Fibroblast of lung (primary cell): ENCODE results near the gene CYP2C18. TPM values are rescaled to one million over a fixed set of nuclear protein-coding genes. Genes with fewer than 3 reads are reported as not detected.

Source experiments
- DNase-seq, 2 donors: peaks; one replicate each; pipeline versions ENCODE4 v3.0.0 to v3.0.0-alpha.2; 2010; ENCODE audit warnings: low read depth in 2 of 2
- H2AFZ ChIP-seq: 2 replicates; pipeline ENCODE4 v1.5.1; 2012; ENCODE audit warnings: low read length, control low read depth, inconsistent platforms
- H3K27ac ChIP-seq: 2 replicates; pipeline ENCODE4 v1.5.1; 2011; ENCODE audit warnings: low read length, control low read depth; ENCODE audit not compliant: insufficient read depth
- H3K27me3 ChIP-seq: 2 replicates; pipeline ENCODE4 v1.5.1; 2011; ENCODE audit warnings: mild to moderate bottlenecking, low read length; ENCODE audit not compliant: control insufficient read depth, insufficient read depth
- H3K36me3 ChIP-seq: 2 replicates; pipeline ENCODE4 v1.5.1; 2011; ENCODE audit warnings: low read length; ENCODE audit not compliant: control insufficient read depth, insufficient read depth
- H3K4me1 ChIP-seq: 2 replicates; pipeline ENCODE4 v1.5.1; 2011; ENCODE audit warnings: low read length; ENCODE audit not compliant: control insufficient read depth, insufficient read depth; ENCODE audit errors: extremely low read depth
- H3K4me2 ChIP-seq: 2 replicates; pipeline ENCODE4 v1.5.1; 2011; ENCODE audit warnings: low read length, control low read depth; ENCODE audit not compliant: insufficient read depth; ENCODE audit errors: extremely low read depth
- H3K4me3 ChIP-seq, 4 experiments: fragments of 200-600 bp in 1 of 4; sonication (generic) in 1 of 4; replicated peaks in 1 of 4; 2 replicates each; pipeline ENCODE4 v1.5.1; 2011 to 2016; ENCODE audit warnings: low read length in 4 of 4, low read depth in 3 of 4, mild to moderate bottlenecking in 3 of 4, control low read depth in 2 of 4, inconsistent platforms in 1 of 4, mixed read lengths in 1 of 4; ENCODE audit not compliant: insufficient read depth in 1 of 4; ENCODE audit errors: control extremely low read depth in 1 of 4
- H3K79me2 ChIP-seq: 2 replicates; pipeline ENCODE4 v1.5.1; 2012; ENCODE audit warnings: mild to moderate bottlenecking, low read length, inconsistent platforms; ENCODE audit not compliant: control insufficient read depth, insufficient read depth
- H3K9ac ChIP-seq: 2 replicates; pipeline ENCODE4 v1.5.1; 2011; ENCODE audit warnings: mild to moderate bottlenecking, low read length, control low read depth; ENCODE audit not compliant: insufficient read depth
- H3K9me3 ChIP-seq: 2 replicates; pipeline ENCODE4 v1.5.1; 2012; ENCODE audit warnings: low read depth, low read length; ENCODE audit not compliant: control insufficient read depth, insufficient read depth
- H4K20me1 ChIP-seq: 2 replicates; pipeline ENCODE4 v1.5.1; 2011; ENCODE audit warnings: low read length; ENCODE audit not compliant: control insufficient read depth, insufficient read depth; ENCODE audit errors: extremely low read depth
- CTCF ChIP-seq, 2 donors: IDR thresholded peaks in 1 of 2; conservative IDR thresholded peaks in 1 of 2; 1 replicate in 1 of 2; 2 replicates in 1 of 2; pipeline ENCODE4 v1.5.1; 2011 to 2012; ENCODE audit warnings: low read length in 2 of 2, control low read depth in 1 of 2, inconsistent platforms in 1 of 2, low read depth in 1 of 2, mild to moderate bottlenecking in 1 of 2
- EZH2 ChIP-seq: IDR thresholded peaks from 2 replicates; pipeline ENCODE4 v1.5.1; 2012; ENCODE audit warnings: low read length, control low read depth, mild to moderate bottlenecking; ENCODE audit errors: missing control alignments
- polyA plus RNA-seq, 2 donors: library from polyadenylated mRNA; depleted of rRNA in 1 of 2; stranded (reverse) in 1 of 2; unstranded in 1 of 2; fragments of >200 nt; gene quantifications; 2 replicates each; pipeline ENCODE4 v1.2.1, GENCODE V29; 2011 to 2012; ENCODE audit warnings: missing spikeins in 1 of 2
- total RNA-seq: library from RNA; depleted of rRNA; stranded (reverse); fragments of >200 nt; gene quantifications from 2 replicates; pipeline ENCODE4 v1.2.1, GENCODE V29; 2014

Gene CYP2C18
- total and polyA plus RNA-seq, 2 donors (not counting 1 experiment from before 2014, with no cell fraction given), result 0.02 TPM; not detected in 1

GRCh38 chr10:94725871-94726270 lies 42.3 kb downstream of the CYP2C18 start:
- H3K9ac ChIP-seq, result no peak overlapping the region
- H3K36me3 ChIP-seq, result no peaks in the 10 kb centered on the region
- H3K4me1 ChIP-seq, result no peaks in the 10 kb centered on the region
- H3K27ac ChIP-seq, result no peak overlapping the region
- no peaks in the 10 kb centered on the region for H3K9me3 ChIP-seq
- TF ChIP-seq EZH2, result no peak
- no peak for TF ChIP-seq CTCF (conservative IDR thresholded peaks at IDR 0.05 in 1 of 2, IDR thresholded peaks at IDR 0.05 in 1 of 2; ENCODE audit: low read depth in 1 of 2, low read length in 2 of 2)
- DNase-seq, result no peak
- H3K27me3 ChIP-seq, result no peaks in the 10 kb centered on the region
- no peak overlapping the region for H3K4me3 ChIP-seq
- no peak overlapping the region for H3K4me2 ChIP-seq
- no peaks in the 10 kb centered on the region for H3K79me2 ChIP-seq
- H2AFZ ChIP-seq, result no peak overlapping the region
- no peaks in the 10 kb centered on the region for H4K20me1 ChIP-seq

GRCh38 chr10:94735197-94735596 lies 51.7 kb downstream of the CYP2C18 start:
- Histone ChIP-seq H3K9ac (no peak overlapping the region), H3K79me2 (no peaks in the 10 kb centered on the region), H3K4me3 (no peak overlapping the region)

GRCh38 chr10:94738588-94738987 lies 55.1 kb downstream of the CYP2C18 start:
- no peak overlapping the region for H3K4me3 ChIP-seq
- no peak overlapping the region for H2AFZ ChIP-seq
- no peaks in the 10 kb centered on the region for H3K27me3 ChIP-seq
- H3K27ac ChIP-seq, result no peak overlapping the region
- TF ChIP-seq EZH2, result no peak
- no peak for TF ChIP-seq CTCF (conservative IDR thresholded peaks at IDR 0.05 in 1 of 2, IDR thresholded peaks at IDR 0.05 in 1 of 2; ENCODE audit: low read depth in 1 of 2, low read length in 2 of 2)
- H3K4me1 ChIP-seq, result no peaks in the 10 kb centered on the region
- DNase-seq, result no peak
- no peaks in the 10 kb centered on the region for H3K79me2 ChIP-seq
- H4K20me1 ChIP-seq, result no peaks in the 10 kb centered on the region
- H3K4me2 ChIP-seq, result no peak overlapping the region
- no peaks in the 10 kb centered on the region for H3K36me3 ChIP-seq
- H3K9me3 ChIP-seq, result no peaks in the 10 kb centered on the region
- H3K9ac ChIP-seq, result no peak overlapping the region

More at GRCh38 chr10:94735197-94735596, 51.7 kb downstream of the CYP2C18 start:
- TF ChIP-seq CTCF (conservative IDR thresholded peaks at IDR 0.05 in 1 of 2, IDR thresholded peaks at IDR 0.05 in 1 of 2; ENCODE audit: low read depth in 1 of 2, low read length in 2 of 2) (no peak), EZH2 (no peak)
- no peaks in the 10 kb centered on the region for H4K20me1 ChIP-seq
- H3K36me3 ChIP-seq, result no peaks in the 10 kb centered on the region
- H3K27me3 ChIP-seq, result no peaks in the 10 kb centered on the region
- no peak overlapping the region for H3K27ac ChIP-seq
- no peak for DNase-seq
- H3K4me1 ChIP-seq, result no peaks in the 10 kb centered on the region
- no peaks in the 10 kb centered on the region for H3K9me3 ChIP-seq
- H3K4me2 ChIP-seq, result no peak overlapping the region
- no peak overlapping the region for H2AFZ ChIP-seq
